SK-N-SH (cell line): ENCODE measurements around the gene WIPF3.

Experiments used
- CHD2 ChIP-seq: fragments of 150-350 bp; IDR thresholded peaks from 2 replicates; pipeline ENCODE4 v1.6.1; 2018; ENCODE audit warnings: low read length; ENCODE audit not compliant: partially characterized antibody
- CTCF ChIP-seq: fragments of 200-600 bp; sonication (generic); IDR thresholded peaks from 2 replicates; pipeline ENCODE4 v1.6.1; 2017; ENCODE audit warnings: antibody characterized with exemption, mild to moderate bottlenecking, moderate library complexity
- EP300 ChIP-seq, 2 experiments: IDR thresholded peaks; 2 replicates each; pipeline versions ENCODE4 v1.4.0 to v1.6.1; 2012; ENCODE audit warnings: borderline replicate concordance in 1 of 2, low read depth in 1 of 2, low read length in 1 of 2
- MAX ChIP-seq: IDR thresholded peaks from 2 replicates; pipeline ENCODE4 v1.4.0; 2012; ENCODE audit warnings: low read depth
- MEF2A ChIP-seq: IDR thresholded peaks from 2 replicates; pipeline ENCODE4 v1.4.0; 2012; ENCODE audit warnings: low read depth, borderline replicate concordance
- POLR2AphosphoS5 ChIP-seq: IDR thresholded peaks from 2 replicates; pipeline ENCODE4 v1.6.1; 2012; ENCODE audit warnings: low read depth, low read length
- RAD21 ChIP-seq: IDR thresholded peaks from 2 replicates; pipeline ENCODE4 v1.6.1; 2012; ENCODE audit warnings: mild to moderate bottlenecking, low read length
- RCOR1 ChIP-seq: fragments of 150-350 bp; IDR thresholded peaks from 2 replicates; pipeline ENCODE4 v1.6.1; 2017; ENCODE audit warnings: antibody characterized with exemption, low read length
- SIN3A ChIP-seq: IDR thresholded peaks from 2 replicates; pipeline ENCODE4 v1.6.1; 2012; ENCODE audit warnings: low read depth, mild to moderate bottlenecking, low read length, moderate library complexity, borderline replicate concordance
- TCF12 ChIP-seq: IDR thresholded peaks from 2 replicates; pipeline ENCODE4 v1.4.0; 2012
- ZBTB33 ChIP-seq: IDR thresholded peaks from 2 replicates; pipeline ENCODE4 v1.4.0; 2012; ENCODE audit warnings: low read depth, borderline replicate concordance

- TF ChIP-seq SIN3A (no peak), CTCF (no peak), POLR2AphosphoS5 (no peak), RCOR1 (no peak), TCF12 (no peak), MEF2A (no peak), RAD21 (no peak), ZBTB33 (no peak), CHD2 (no peak), EP300 (IDR thresholded peaks at IDR 0.05; ENCODE audit: borderline replicate concordance in 1 of 2, low read depth in 1 of 2, low read length in 1 of 2) (no peak), MAX (no peak)
Measured at GRCh38 chr7:29833929-29834328, 27.6 kb downstream of the WIPF3 start.
